Retinal pigment epithelial cell (primary cell): ENCODE data around the gene DOK7.

Experiments
- DNase-seq: peaks from one replicate; pipeline ENCODE4 v3.0.0-alpha.2; 2010; ENCODE audit warnings: low read depth
- H3K4me3 ChIP-seq: 2 replicates; pipeline ENCODE4 v1.5.1; 2011; ENCODE audit warnings: mild to moderate bottlenecking, low read length, control low read depth, moderate library complexity
- CTCF ChIP-seq: conservative IDR thresholded peaks from 2 replicates; pipeline ENCODE4 v1.5.1; 2011; ENCODE audit warnings: low read depth, low read length, control low read depth, inconsistent platforms

DOK7 gene

DNA sequence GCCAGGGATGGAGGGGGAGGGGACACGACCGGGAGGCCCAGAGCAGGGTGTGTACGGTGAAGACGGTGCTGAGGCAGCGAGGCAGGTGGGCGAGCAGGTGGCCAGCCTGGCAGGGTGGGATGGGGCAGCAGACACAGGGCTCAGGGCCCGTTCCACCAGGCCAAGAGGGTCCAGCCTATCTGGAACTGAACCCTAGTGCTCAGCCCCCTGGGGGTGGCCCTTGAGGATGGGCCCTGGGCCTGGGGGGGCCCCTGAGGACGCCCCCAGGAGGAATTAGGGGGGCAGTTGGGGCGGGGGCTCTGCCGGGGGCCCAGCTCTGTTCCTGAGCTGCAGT is 24.3 kb upstream of the DOK7 start:
- no peak for DNase-seq
- no peak for TF ChIP-seq CTCF
- no peak overlapping the region for H3K4me3 ChIP-seq

- no peak for DNase-seq
- TF ChIP-seq CTCF = no peak
- no peak overlapping the region for H3K4me3 ChIP-seq
Observed at GRCh38 chr4:3439391-3439790, 23.7 kb upstream of the DOK7 start.

DNA sequence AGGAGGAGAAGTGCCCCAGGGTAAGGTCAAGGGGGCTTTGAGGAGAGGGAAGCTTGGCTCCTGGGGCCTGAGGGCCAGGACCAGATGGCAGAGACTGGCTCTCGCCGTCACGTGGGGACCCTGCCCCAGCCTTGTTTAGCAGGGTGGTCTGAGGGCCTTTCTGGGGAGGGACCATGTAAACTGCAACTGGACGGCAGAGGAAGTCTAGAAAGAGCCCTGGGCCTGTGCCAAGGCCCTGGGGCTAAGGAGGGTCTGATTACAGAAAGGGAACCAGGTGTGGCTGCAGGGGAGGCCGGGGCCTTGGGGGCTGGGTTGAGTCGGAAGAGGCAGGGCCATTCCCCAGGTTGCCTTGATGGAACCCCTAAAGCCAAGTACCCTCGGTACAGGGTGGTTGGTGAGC is 23.1 kb upstream of the DOK7 start:
- H3K4me3 ChIP-seq = no peak overlapping the region
- DNase-seq = no peak
- TF ChIP-seq CTCF = no peak

DNA sequence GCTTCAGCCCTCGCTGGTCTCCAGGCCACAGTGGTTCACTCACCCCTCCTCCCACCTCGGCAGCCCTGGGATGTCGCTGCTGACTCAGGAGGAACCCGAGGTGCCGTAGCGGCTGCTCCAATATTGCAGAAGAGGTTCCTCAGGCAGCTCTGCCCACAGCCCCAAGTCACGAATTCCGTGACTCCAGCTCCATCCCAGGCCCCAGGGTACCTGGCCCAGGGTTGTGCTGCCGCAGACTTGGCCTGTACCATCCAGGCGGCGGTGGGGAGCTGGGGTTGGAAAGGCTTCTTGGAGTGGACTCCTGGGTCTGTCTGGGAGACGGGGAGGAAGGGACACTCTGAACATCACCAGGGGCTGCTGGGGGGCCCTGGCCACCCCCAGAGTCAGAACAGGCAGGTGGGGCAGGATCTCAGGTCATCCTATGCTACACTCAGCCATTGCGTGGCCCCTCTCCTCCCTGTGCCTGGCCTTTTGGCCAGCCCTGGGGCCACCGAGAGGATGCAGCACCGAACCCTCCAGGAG is 22.1 kb upstream of the DOK7 start:
- TF ChIP-seq CTCF = no peak
- H3K4me3 ChIP-seq = no peak overlapping the region
- DNase-seq = no peak

- no peak for TF ChIP-seq CTCF
- no peak within 1 kb of the TSS for H3K4me3 ChIP-seq
- DNase-seq = no peak
Observed at GRCh38 chr4:3441501-3442459, 21.3 kb upstream of the DOK7 start, which contains the start of gene HGFAC. Gene HGFAC, plus strand, starts transcription at chr4:3441968. Its CDS starts 34 bp downstream, at chr4:3442002.

GRCh38 chr4:3442460-3442958 is 20.6 kb upstream of the DOK7 start:
- DNase-seq = no peak
- no peak overlapping the region for H3K4me3 ChIP-seq
- TF ChIP-seq CTCF = no peak
